Fibroblast of the aortic adventitia (primary cell): ENCODE data around the gene PTP4A1. TPM values are rescaled to one million over a fixed set of nuclear protein-coding genes. Genes with fewer than 3 reads are reported as not detected.

Experiments
- DNase-seq: peaks from one replicate; pipeline ENCODE4 v3.0.0-alpha.2; 2010; ENCODE audit warnings: low read depth
- H3K4me3 ChIP-seq: 2 replicates; pipeline ENCODE4 v1.5.1; 2011; ENCODE audit warnings: low read depth, mild to moderate bottlenecking, control low read depth, low read length, moderate library complexity
- CTCF ChIP-seq: IDR thresholded peaks from 2 replicates; pipeline ENCODE4 v1.5.1; 2011; ENCODE audit warnings: mild to moderate bottlenecking, low read length, control low read depth, inconsistent platforms; ENCODE audit not compliant: insufficient read depth
- small RNA-seq: library from RNA; depleted of rRNA; stranded (forward); fragments of <200 nt; gene quantifications from one replicate; pipeline ENCODE3, GENCODE V24; 2012
- total RNA-seq: library from RNA; depleted of rRNA; stranded (reverse); fragments of >200 nt; gene quantifications from 2 replicates; pipeline ENCODE4 v1.2.3, GENCODE V29; 2012; ENCODE audit warnings: low replicate concordance

The PTP4A1 gene
- total RNA-seq, 1 donor = 46.1 TPM

DNA sequence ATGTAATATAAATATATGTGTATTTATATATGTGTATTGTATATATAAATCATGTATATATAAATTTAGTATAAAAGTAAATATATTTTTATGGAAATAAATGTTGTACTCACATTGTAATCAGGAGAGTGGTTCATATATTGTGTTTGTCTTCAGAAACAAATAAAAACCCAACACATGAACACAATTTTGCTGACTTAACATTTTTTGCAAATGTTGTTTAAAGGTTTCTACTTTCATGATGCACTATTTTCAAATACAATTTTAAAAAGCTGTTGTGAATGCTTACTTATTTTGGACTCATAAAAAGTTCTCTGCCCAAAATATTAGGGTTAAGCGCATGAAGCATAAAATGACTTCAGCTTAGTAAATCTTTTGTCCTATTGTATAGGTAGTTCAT lies 39.3 kb downstream of the PTP4A1 start:
- H3K4me3 ChIP-seq = no peak overlapping the region
- DNase-seq = no peak
- TF ChIP-seq CTCF = no peak

- no peak for DNase-seq
- H3K4me3 ChIP-seq = no peak overlapping the region
- no peak for TF ChIP-seq CTCF
These were observed 43.3 kb downstream of the PTP4A1 start for GRCh38 chr6:63615590-63615989.

Small RNAs within 50 kb of the gene (small RNA-seq; reads per million reads assigned to genes)
- gene AL513043.1 = not detected

Other genes starting within 250 kb of the PTP4A1 start
- gene PHF3, start 63.3 kb downstream of the PTP4A1 start, total RNA-seq = 78.5 and 146 TPM in 2 replicates